K562 (cell line): Measurements from ENCODE around the gene RELL1. TPM values are rescaled to one million over a fixed set of nuclear protein-coding genes. Genes with fewer than 3 reads are reported as not detected.
A peak's percentile ranks its signal among the peaks of the same experiment; 100 is the strongest.

Experiments used
- CBFA2T2 ChIP-seq: fragments of 450-650 bp; conservative IDR thresholded peaks from 2 replicates; pipeline ENCODE4 v1.6.1; 2017; ENCODE audit warnings: mild to moderate bottlenecking
- DEAF1 ChIP-seq: fragments of 450-650 bp; formaldehyde crosslinking; IDR thresholded peaks from 2 replicates; pipeline ENCODE4 v1.4.0; 2020; ENCODE audit warnings: mild to moderate bottlenecking, moderate library complexity
- DIDO1 ChIP-seq: fragments of 450-650 bp; IDR thresholded peaks from 2 replicates; pipeline ENCODE4 v1.6.1; 2016; ENCODE audit warnings: low read depth, missing biosample characterization, missing genetic modification characterization
- FIP1L1 ChIP-seq: fragments of 200-400 bp; formaldehyde crosslinking; IDR thresholded peaks from 2 replicates; pipeline ENCODE4 v1.6.1; 2018; ENCODE audit warnings: mild to moderate bottlenecking, low read depth, low read length; ENCODE audit not compliant: poor library complexity, severe bottlenecking
- HDGF ChIP-seq: fragments of 450-650 bp; IDR thresholded peaks from 2 replicates; pipeline ENCODE4 v1.6.1; 2016
- HNRNPH1 ChIP-seq: fragments of 200-400 bp; formaldehyde crosslinking; optimal IDR thresholded peaks from 2 replicates; pipeline ENCODE3; 2017; ENCODE audit warnings: low read depth, mild to moderate bottlenecking, low read length, moderate library complexity
- HNRNPK ChIP-seq: fragments of 200-400 bp; formaldehyde crosslinking; IDR thresholded peaks from one replicate; pipeline ENCODE4 v1.6.1; 2018; ENCODE audit warnings: mild to moderate bottlenecking, low read depth, low read length; ENCODE audit not compliant: poor library complexity, severe bottlenecking
- JUND ChIP-seq, 2 experiments: IDR thresholded peaks; 2 replicates in 1 of 2; 3 replicates in 1 of 2; pipeline ENCODE4 v1.6.1; 2011; ENCODE audit warnings: borderline replicate concordance in 2 of 2, low read depth in 2 of 2, low read length in 2 of 2, improper control_type of control experiment in 1 of 2, missing biosample characterization in 1 of 2, missing genetic modification characterization in 1 of 2, missing genetic modification reagents in 1 of 2
- KLF10 ChIP-seq: fragments of 250-450 bp; sonication (Bioruptor Pico); IDR thresholded peaks from 2 replicates; pipeline ENCODE4 v1.6.1; 2021; ENCODE audit warnings: matching md5 sums
- MCM3 ChIP-seq: fragments of 450-650 bp; IDR thresholded peaks from 2 replicates; pipeline ENCODE4 v1.6.1; 2016
- NFIC ChIP-seq: fragments of 450-650 bp; IDR thresholded peaks from 2 replicates; pipeline ENCODE4 v1.6.1; 2017; ENCODE audit warnings: mild to moderate bottlenecking, inconsistent platforms
- PBX2 ChIP-seq, 2 experiments: IDR thresholded peaks in 1 of 2; conservative IDR thresholded peaks in 1 of 2; 2 replicates each; pipeline ENCODE4 v1.6.1; 2016; ENCODE audit warnings: low read depth in 2 of 2, mild to moderate bottlenecking in 1 of 2, missing compliant biosample characterization in 1 of 2, missing genetic modification characterization in 1 of 2, moderate library complexity in 1 of 2
- PML ChIP-seq: IDR thresholded peaks from 2 replicates; pipeline ENCODE4 v1.6.1; 2012; ENCODE audit warnings: low read length, inconsistent platforms
- SMAD3 ChIP-seq: fragments of 450-650 bp; formaldehyde crosslinking; conservative IDR thresholded peaks from 2 replicates; pipeline ENCODE4 v1.4.0; 2020; ENCODE audit warnings: mild to moderate bottlenecking
- TAL1 ChIP-seq: fragments of 450-650 bp; IDR thresholded peaks from 2 replicates; pipeline ENCODE4 v1.6.1; 2016; ENCODE audit warnings: mild to moderate bottlenecking
- TEAD4 ChIP-seq, 2 experiments: sonication (generic) in 1 of 2; formaldehyde crosslinking in 1 of 2; IDR thresholded peaks; 2 replicates each; pipeline versions ENCODE4 v1.6.1 to v1.8.0; 2012 to 2022; ENCODE audit warnings: borderline replicate concordance in 1 of 2, inconsistent platforms in 1 of 2, low read length in 1 of 2, mild to moderate bottlenecking in 1 of 2, missing genetic modification reagents in 1 of 2
- USF1 ChIP-seq: sonication (generic); formaldehyde crosslinking; IDR thresholded peaks from 2 replicates; pipeline ENCODE4 v1.9.0; 2022; ENCODE audit warnings: mild to moderate bottlenecking, missing genetic modification reagents
- ZBTB5 ChIP-seq: fragments of 450-650 bp; IDR thresholded peaks from 2 replicates; pipeline ENCODE4 v1.6.1; 2017; ENCODE audit warnings: antibody characterized with exemption
- ZC3H11A ChIP-seq: IDR thresholded peaks from 2 replicates; pipeline ENCODE4 v1.6.1; 2012; ENCODE audit warnings: low read depth, low read length, improper control_type of control experiment
- ZEB2 ChIP-seq: fragments of 450-650 bp; IDR thresholded peaks from 2 replicates; pipeline ENCODE4 v1.6.1; 2016
- ZNF175 ChIP-seq: fragments of 200-800 bp; sonication (Bioruptor generic); IDR thresholded peaks from 2 replicates; pipeline ENCODE4 v1.6.1; 2016; ENCODE audit warnings: low read depth, mild to moderate bottlenecking, missing genetic modification characterization, missing compliant biosample characterization
- ZNF253 ChIP-seq: fragments of 250-450 bp; sonication (Bioruptor Pico); conservative IDR thresholded peaks from 2 replicates; pipeline ENCODE4 v1.6.1; 2021; ENCODE audit warnings: mild to moderate bottlenecking
- polyA plus RNA-seq, 8 experiments: library from polyadenylated mRNA; depleted of rRNA in 4 of 8; stranded (reverse) in 5 of 8; unstranded in 3 of 8; fragments of >200 nt; fragmentation: Nextera tagmentation in 2 of 8; fragmentation: Illumina TruSeq in 1 of 8; extraction: Ambion mirVana in 2 of 8; extraction: Trizol in 1 of 8; gene quantifications; 2 replicates each; pipeline versions ENCODE4 v1.2.1 to v1.2.3, GENCODE V29; 2011 to 2014; ENCODE audit warnings: inconsistent platforms in 1 of 8, missing spikeins in 1 of 8
- total RNA-seq, 7 experiments: library from RNA; depleted of rRNA in 6 of 7; stranded (reverse); fragments of >200 nt in 6 of 7; fragmentation: Illumina TruSeq in 2 of 7; extraction: Trizol in 2 of 7; gene quantifications; 2 replicates each; pipeline versions ENCODE4 v1.2.1 to v1.2.3, GENCODE V29; 2011 to 2021; ENCODE audit warnings: low replicate concordance in 1 of 7

The RELL1 gene
- total and polyA plus RNA-seq, 9 of the 15 experiments (the other 6 are each of a cell fraction or from before 2014, with no cell fraction given) = 0.06 to 3.5 (median 1.7) TPM; not detected in 1

- no peak for TF ChIP-seq HNRNPK
- TF ChIP-seq ZC3H11A = no peak
- no peak for TF ChIP-seq ZNF253 (CRISPR knock-in tag)
- TF ChIP-seq ZBTB5 = no peak
- TF ChIP-seq DEAF1 (CRISPR knock-in tag) = no peak
- peak; percentile 65; the same call in 1 of the 2 replicates for TF ChIP-seq PML
- TF ChIP-seq SMAD3 = no peak
- no peak for TF ChIP-seq KLF10 (CRISPR knock-in tag)
- no peak for TF ChIP-seq USF1 (CRISPR knock-in tag)
- no peak for TF ChIP-seq HNRNPH1
- TF ChIP-seq JUND (IDR thresholded peaks at IDR 0.05; ENCODE audit: borderline replicate concordance, low read depth, low read length) = 0 out of 2 replicates have a peak, but pooled peaks have one; percentile 11
- TF ChIP-seq JUND (tag; IDR thresholded peaks at IDR 0.05; ENCODE audit: borderline replicate concordance, low read depth, low read length) = no peak; the same call in 2 of the 3 replicates
- peak; percentile 87 for TF ChIP-seq TEAD4 (IDR thresholded peaks at IDR 0.05; ENCODE audit: low read length)
- TF ChIP-seq TEAD4 (CRISPR knock-in tag; IDR thresholded peaks at IDR 0.05; ENCODE audit: borderline replicate concordance) = no peak
- peak; percentile 39; the same call in 1 of the 2 replicates for TF ChIP-seq NFIC
- peak; percentile 82 for TF ChIP-seq TAL1
- TF ChIP-seq DIDO1 (tag) = no peak
- TF ChIP-seq CBFA2T2 = peak; percentile 81
- TF ChIP-seq PBX2 (CRISPR knock-in tag; IDR thresholded peaks at IDR 0.05; ENCODE audit: low read depth) = no peak
- 0 out of 2 replicates have a peak, but pooled peaks have one; percentile 16 for TF ChIP-seq PBX2 (tag; conservative IDR thresholded peaks at IDR 0.05; ENCODE audit: low read depth)
- no peak for TF ChIP-seq HDGF
- 0 out of 2 replicates have a peak, but pooled peaks have one; percentile 15 for TF ChIP-seq ZEB2
- no peak for TF ChIP-seq MCM3
- TF ChIP-seq FIP1L1 = no peak
- TF ChIP-seq ZNF175 (CRISPR knock-in tag) = 0 out of 2 replicates have a peak, but pooled peaks have one; percentile 49
Observed at GRCh38 chr4:37687194-37687562, 1.0 kb upstream of the RELL1 start (continued).
